DMS53 treated with DMSO at 0.1 percent for 48 hours (cell line): ENCODE measurements around the gene GPR4.

Experiments used
- DNase-seq: peaks from one replicate; lab custom pipeline; 2025; ENCODE audit not compliant: unreplicated experiment; lab: John Stamatoyannopoulos, UW

Gene GPR4

GRCh38 chr19:45590300-45591003 is 11.6 kb downstream of the GPR4 start:
- no peak for DNase-seq

- no peak for DNase-seq
Observed at GRCh38 chr19:45589768-45590167, 12.2 kb downstream of the GPR4 start.

GRCh38 chr19:45587873-45588272 is 14.1 kb downstream of the GPR4 start:
- DNase-seq, result no peak

GRCh38 chr19:45585158-45585577 is 16.8 kb downstream of the GPR4 start:
- no peak for DNase-seq

DNA sequence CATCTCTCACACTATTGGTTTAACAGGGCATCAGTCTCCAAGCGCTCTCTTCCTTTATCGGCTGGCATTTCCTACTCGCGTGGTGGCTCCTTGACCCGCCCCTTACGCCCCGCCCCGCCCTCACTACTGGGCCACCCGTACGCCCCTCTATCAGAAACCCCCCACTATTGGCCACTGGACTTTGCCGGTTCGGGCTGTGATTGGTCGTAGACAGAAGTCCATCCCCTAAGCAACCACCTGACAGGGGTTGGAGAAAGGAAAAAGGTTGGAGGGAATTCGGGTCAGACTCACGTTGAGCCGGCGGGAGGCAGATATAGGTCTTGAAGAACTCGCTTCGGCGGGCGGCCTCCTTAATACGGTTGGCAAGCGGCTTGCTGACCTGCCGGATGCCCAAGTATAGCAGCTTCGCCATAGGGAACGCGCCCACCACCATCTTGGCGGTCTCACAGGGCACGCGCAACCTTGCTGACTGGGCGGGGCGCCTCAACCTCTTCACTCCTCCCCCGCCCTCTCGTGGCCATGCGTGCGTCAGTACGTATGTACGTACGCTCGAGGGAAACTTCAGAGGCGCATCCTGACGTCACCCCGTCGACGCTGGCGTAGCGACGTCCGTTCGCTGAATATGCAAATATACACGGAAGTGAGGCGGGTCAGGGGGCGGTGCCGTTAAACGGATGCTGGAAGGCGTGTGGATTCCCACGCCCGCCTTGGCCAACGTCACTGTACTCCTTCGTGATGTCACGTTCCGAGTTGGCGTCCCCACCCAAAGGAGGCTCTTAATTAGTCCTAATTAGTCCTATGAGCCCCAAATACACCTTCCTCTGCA is 17.5 kb downstream of the GPR4 start, which contains the start of gene OPA3:
Gene OPA3 (minus strand): TSS at position 471 of the 826 bp plus-strand sequence. CDS start 38 bp downstream, at position 433.
- DNase-seq, result peak; percentile 90

DNA sequence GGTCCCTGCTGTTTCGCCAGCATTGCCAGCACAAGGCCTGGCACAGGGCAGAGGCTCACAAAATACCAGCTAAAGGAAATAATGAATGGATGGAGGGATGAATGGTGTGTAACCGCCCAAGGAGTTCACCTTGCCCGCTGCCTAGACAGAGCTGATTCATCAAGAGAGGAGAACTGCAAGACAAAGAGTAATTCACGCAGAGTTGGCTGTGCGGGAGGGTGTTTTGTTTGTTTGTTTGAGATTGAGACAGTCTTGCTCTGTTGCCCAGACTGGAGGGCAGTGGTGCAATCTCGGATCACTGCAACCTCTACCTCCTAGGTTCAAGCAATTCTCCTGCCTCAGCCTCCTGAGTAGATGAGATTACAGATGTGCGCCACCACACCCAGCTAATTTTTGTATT is 20.4 kb downstream of the GPR4 start:
- no peak for DNase-seq

DNA sequence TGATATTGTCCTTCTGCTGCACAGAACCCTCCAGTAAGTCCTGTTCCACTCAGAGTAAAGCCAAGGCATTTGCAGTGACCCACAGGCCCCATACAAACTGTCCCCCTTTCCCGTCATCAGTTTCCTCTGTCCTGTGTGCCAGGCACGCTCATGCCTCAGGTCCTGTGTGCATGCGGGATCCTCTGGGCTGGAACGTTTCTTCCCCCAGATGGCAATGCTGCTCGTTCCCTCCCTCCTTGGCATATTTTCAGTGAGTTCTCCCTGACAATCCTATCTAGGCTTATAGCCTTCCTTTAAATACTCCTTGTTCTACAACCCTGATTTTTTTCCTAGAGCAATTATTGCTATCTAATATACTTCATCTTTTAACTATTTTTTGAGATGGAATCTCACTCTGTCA is 23.2 kb downstream of the GPR4 start:
- DNase-seq, result no peak

- DNase-seq, result no peak
Observed at GRCh38 chr19:45577111-45577905, 24.7 kb downstream of the GPR4 start.

- no peak for DNase-seq
Observed at GRCh38 chr19:45576682-45577081, 25.3 kb downstream of the GPR4 start.

GRCh38 chr19:45575216-45575615 is 26.8 kb downstream of the GPR4 start:
- DNase-seq, result no peak

GRCh38 chr19:45574526-45574925 is 27.5 kb downstream of the GPR4 start:
- no peak for DNase-seq

DNA sequence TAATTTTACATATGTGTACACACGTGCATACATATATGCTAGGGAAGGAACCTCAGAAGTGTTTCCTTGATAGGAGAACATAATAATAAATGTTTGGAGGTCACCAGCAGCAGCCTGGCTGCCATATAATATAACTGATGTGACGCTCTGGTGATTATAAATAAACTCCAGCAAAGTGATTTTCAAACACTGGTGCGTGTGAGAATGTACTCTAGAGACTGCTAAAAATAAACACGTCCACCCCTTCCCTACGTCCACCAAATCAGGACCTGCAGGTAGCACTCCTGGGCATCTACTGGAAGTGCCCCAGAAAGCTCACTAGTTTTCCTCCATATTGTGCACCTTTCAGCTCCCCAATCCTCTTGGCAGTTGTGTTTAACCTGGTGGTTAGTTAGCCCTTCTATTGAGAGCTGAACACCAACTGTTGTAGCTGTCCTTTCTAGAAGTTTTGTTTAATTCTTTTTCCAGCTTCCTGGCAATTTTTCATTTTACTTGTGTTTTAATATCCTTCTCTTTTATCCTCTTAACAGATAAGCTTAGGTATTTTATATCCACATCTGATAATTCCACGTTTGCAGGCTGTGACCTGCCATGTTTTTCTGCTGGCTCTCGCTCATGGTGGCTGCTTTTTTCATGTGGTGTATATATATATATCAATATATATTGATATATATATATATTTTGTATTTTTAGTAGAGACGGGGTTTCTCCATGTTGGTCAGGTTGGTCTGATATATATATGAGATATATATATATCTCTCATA is 30.4 kb downstream of the GPR4 start:
- no peak for DNase-seq

GRCh38 chr19:45569619-45570421 is 32.2 kb downstream of the GPR4 start:
- DNase-seq, result no peak

- DNase-seq, result no peak
Observed at GRCh38 chr19:45568732-45569131, 33.3 kb downstream of the GPR4 start.

DNA sequence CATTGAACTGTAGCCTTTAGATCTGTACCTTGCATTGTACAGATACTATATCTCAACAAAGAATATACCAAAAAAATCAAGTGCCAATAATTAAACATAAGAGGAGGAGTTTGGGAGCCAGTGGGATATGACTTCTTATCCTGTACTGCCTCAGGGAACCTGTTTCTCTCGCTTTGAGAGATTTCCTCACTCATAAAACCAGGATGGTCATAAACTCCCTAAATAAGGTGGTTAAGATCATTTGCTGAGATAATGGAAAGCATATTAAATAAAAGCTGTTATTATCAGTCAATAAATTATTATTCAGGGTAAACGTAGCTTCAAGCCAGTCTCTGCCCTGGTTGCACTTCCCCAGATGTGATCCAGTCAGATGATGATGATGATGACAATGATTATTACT is 34.4 kb downstream of the GPR4 start:
- DNase-seq, result no peak

DNA sequence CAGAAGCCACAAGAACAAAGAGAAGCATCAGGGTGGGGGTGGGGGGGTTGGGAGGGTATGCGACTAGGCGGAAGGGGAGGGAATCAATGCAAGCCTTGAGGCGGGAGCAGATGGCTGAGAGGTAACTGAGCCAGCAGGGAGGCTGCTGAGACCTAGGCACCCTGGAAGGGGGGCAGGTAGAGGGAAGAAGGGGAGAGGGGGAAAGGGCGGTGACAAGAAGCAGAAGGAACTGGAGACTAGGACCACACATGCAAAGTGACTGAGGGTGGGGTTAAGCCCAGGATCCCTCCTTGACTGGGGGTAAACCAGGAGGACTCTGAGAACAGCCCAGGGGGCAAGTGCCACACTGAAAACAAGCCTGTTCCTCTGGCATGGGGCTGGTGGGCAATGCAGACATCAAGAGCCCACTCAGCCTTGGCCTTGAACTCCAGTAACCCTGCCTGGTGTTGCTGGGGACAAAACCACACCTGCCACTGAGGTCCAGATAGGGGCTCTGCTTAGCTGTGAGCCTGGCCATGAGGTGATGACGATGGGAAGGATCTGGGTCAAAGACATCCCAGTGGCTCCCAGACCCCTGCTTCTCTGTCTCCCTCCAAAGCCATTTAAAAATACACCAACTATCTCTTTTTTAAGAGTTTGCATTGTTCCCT is 37.8 kb downstream of the GPR4 start:
- DNase-seq, result no peak

DNA sequence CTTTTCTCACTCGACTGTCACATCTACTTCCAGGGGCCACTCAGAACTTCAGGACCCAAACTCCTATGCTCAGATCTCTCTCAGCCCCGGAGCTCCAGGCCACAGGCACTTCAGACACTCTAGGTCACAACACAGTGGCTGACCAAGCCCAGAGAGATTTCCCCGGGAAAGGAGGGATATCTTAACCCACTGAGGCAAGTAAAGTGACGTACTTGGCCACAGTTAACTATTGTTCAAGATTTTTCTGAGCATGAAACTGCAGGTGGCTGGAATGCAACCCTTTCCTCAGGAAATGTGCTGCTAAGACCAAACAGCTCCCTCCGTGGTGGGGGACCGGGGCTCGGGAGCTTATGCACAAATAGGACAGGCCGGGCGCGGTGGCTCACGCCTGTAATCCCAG is 41.3 kb downstream of the GPR4 start:
- no peak for DNase-seq

DNA sequence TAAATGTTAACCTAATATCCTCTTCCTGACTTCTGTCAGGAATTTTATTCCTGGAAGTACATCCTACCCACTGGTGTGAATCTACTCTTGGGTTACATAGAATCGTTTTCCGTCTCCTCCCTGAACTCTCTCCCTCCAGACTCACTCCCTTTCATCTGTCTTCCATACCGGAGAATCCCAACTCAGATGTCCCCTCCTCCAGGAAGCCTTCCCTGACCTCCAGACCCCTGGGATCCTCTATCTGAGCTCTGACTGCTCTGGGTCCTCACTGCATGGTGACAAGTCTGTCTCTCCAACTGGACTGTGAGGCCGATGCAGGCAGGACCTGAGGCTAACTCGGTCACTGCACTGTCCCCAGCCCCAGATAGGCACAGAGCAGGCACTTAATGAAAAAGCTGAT is 42.0 kb downstream of the GPR4 start:
- no peak for DNase-seq

DNA sequence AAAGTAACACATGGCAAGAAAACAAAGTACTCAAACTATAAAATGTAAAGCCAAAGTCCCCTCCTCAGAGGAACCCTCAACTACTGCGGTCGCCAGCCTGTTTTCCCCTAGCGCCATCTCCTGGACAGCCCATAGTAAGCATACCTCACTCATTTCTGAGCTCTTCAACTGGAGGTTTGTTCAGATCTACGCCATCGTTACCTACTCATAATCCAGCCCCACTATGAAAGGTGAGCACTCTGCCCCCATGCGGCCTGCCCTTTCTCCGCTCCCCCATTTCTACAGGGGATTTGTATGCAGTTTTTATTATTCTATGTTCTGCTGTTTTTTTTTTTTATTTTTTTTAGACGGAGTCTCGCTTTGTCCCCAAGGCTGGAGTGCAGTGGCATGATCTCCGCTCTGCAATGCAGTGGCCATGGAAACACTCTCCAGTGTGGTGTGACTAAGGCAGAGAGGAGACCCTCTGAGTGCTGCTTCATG is 43.6 kb downstream of the GPR4 start:
- peak; percentile 9 for DNase-seq
